GM21390 (cell line): ENCODE measurements around the gene OLFML3.
A peak's percentile ranks its signal among the peaks of the same experiment; 100 is the strongest.

ENCODE experiments used
- ATAC-seq: cut with Tn5 transposase; IDR thresholded peaks from one replicate; pipeline ENCODE4 v1.9.1; 2021; ENCODE audit not compliant: unreplicated experiment

The OLFML3 gene, protein sequence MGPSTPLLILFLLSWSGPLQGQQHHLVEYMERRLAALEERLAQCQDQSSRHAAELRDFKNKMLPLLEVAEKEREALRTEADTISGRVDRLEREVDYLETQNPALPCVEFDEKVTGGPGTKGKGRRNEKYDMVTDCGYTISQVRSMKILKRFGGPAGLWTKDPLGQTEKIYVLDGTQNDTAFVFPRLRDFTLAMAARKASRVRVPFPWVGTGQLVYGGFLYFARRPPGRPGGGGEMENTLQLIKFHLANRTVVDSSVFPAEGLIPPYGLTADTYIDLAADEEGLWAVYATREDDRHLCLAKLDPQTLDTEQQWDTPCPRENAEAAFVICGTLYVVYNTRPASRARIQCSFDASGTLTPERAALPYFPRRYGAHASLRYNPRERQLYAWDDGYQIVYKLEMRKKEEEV

DNA sequence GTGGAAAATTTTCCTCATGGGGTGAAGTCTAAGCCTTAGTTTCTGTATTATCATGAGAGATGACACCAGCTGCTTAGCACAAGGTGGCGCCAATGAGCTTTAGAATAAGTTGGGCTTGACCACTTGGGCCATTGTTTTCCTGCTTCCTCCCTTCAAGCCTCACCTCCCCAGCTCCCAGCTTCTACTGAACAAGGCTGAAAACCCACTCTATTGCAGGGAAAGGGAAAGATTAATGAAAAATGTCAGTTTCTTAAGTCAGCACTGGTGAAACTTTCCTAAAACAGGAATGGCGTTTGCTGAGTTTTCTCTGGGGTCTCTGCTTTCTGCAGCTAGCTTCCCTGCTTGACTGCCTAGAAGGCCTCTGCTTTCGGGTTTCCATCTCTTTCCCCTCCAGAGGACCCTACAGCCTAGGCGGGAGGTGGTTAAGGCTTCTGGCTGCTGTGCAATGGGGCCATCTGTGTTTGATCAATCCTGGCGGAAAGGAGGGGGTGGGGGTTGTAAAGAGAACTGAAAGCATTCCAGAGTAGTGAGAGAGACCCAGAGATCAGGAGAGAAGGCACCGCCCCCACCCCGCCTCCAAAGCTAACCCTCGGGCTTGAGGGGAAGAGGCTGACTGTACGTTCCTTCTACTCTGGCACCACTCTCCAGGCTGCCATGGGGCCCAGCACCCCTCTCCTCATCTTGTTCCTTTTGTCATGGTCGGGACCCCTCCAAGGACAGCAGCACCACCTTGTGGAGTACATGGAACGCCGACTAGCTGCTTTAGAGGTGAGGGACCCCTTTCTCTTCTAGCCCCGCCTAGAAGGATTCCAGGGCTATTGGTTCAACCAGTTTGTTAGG lies at the start of gene OLFML3:
Gene OLFML3 (plus strand): TSS at position 612 of the 840 bp plus-strand sequence. CDS start 43 bp downstream, at position 655.
- ATAC-seq: no peak

GRCh38 chr1:113929750-113930498 lies 49.4 kb upstream of the OLFML3 start:
- peak; percentile 37 for ATAC-seq

DNA sequence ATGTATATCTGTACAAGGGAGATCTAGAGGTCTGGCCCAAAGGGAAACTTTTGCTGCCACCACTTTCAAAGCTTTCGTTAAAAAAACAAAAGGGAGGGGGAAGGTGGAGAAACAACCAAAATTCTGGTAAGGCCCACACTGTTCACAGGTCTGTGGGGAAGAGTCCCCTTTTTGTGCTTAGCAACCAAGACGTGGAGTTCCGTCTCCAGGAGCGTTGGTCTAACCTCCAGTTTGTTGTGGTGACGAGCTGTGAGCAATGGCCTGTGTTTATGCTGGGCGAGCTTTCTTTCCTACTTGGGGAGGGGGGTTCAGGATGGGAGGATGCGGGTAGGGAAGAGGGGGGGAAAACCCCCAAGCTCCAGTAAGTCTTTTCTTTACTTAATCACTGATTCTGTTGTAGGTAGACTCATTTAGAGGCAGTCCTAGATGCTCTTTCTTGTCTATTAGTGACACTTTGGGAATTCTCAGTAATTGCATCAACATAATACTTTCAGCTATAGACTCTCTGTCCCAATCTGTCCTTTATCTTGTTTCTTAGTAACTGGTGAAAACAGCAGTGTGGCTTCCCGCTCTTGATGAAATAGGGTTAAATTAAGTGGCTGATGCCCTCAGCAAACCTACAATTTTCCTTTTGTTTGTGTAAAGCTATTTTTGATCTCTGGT lies 48.6 kb upstream of the OLFML3 start:
- peak; percentile 25 for ATAC-seq

- ATAC-seq: no peak
These were observed 47.8 kb upstream of the OLFML3 start for GRCh38 chr1:113931451-113931851.

- no peak for ATAC-seq
These were observed 45.3 kb upstream of the OLFML3 start for GRCh38 chr1:113934006-113934405.

- no peak for ATAC-seq
These were observed 44.7 kb upstream of the OLFML3 start for GRCh38 chr1:113934511-113935055.

- ATAC-seq: no peak
These were observed 44.1 kb upstream of the OLFML3 start for GRCh38 chr1:113935176-113935575.

- ATAC-seq: no peak
These were observed 43.3 kb upstream of the OLFML3 start for GRCh38 chr1:113935970-113936369.

DNA sequence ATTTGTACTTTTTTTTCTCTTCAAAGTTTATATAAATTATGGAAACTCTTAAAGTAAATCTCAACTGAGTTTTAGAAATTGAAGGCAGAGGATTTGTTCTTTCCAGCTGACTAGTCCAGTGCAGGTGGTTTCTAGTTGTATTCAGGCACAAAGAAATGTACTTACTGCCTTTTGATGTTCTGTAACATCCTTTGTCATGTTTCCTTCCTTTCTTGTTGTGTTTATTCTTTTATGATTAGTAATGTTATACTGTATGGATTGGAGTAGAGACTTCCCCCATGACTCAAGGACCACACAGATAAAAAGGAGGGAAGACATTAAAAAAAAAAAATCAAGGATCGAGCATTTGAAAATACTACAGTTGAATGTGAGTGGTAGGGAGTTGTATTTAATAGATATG lies 42.1 kb upstream of the OLFML3 start:
- no peak for ATAC-seq

DNA sequence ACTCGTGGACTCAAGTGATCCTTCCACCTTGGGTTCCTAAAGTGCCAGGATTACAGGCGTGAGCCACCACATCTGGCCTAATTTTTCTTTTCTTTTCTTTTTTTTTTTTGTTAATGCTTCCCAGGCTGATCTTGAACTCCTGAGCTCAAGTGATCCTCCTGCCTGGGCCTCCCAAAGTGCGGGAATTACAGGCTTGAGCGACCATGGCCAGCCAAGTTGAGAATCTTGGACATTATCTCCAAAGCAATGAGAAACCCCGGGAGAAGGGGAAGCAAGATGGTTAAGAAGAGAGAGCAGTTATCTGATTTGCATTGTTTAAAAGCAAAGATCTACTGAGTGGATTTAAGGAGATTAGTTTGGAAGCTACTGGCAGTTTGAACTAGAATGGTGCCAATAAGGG lies 41.1 kb upstream of the OLFML3 start:
- ATAC-seq: no peak

DNA sequence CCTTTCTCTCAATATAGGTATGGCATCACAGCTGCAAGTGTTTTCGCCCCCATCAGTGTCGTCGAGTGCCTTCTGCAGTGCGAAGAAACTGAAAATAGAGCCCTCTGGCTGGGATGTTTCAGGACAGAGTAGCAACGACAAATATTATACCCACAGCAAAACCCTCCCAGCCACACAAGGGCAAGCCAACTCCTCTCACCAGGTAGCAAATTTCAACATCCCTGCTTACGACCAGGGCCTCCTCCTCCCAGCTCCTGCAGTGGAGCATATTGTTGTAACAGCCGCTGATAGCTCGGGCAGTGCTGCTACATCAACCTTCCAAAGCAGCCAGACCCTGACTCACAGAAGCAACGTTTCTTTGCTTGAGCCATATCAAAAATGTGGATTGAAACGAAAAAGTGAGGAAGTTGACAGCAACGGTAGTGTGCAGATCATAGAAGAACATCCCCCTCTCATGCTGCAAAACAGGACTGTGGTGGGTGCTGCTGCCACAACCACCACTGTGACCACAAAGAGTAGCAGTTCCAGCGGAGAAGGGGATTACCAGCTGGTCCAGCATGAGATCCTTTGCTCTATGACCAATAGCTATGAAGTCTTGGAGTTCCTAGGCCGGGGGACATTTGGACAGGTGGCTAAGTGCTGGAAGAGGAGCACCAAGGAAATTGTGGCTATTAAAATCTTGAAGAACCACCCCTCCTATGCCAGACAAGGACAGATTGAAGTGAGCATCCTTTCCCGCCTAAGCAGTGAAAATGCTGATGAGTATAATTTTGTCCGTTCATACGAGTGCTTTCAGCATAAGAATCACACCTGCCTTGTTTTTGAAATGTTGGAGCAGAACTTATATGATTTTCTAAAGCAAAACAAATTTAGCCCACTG lies 38.7 kb upstream of the OLFML3 start:
- peak; percentile 59 for ATAC-seq

GRCh38 chr1:113941245-113941559 lies 38.1 kb upstream of the OLFML3 start:
- ATAC-seq: no peak

- ATAC-seq: no peak
These were observed 36.7 kb upstream of the OLFML3 start for GRCh38 chr1:113942527-113942926.

GRCh38 chr1:113943028-113943811 lies 36.1 kb upstream of the OLFML3 start:
- ATAC-seq: no peak

- ATAC-seq: no peak
These were observed 33.9 kb upstream of the OLFML3 start for GRCh38 chr1:113945329-113945728.

GRCh38 chr1:113946112-113946511 lies 33.2 kb upstream of the OLFML3 start:
- ATAC-seq: no peak

- ATAC-seq: no peak
These were observed 32.4 kb upstream of the OLFML3 start for GRCh38 chr1:113946678-113947387.

DNA sequence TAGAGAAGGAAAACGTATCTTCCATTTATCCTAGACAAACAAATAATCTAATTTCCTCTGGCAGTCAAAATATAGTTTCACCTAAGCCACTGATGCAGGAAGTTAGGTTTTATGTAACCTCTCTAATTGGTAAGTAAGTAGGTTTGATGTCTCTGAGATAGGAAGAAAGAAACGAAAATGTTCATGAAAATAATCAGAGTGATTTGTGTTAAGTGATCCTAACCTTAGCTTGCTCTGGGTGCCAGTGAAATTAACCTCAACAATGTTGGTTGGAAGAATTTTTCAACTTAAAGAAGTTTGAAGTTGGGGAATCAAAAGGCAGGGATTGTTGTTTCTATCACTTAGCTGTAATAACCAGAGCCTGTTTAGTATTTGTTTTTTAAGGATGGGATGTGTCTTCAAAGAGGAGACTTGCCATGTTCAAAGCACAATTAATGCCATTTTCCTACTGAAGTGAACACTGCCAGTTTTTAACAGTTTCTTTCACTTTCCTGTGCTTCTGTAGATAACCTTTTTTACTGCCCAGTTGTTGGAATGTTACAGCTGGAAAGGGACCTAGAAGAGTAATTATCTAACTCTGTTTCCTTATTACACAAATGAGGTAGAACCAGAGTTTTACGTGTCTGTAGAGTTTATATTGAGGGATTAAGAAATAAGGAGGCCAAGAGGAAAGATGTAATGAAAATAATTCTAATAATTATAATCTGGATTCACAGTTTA lies 31.7 kb upstream of the OLFML3 start:
- no peak for ATAC-seq
